WTC11 (cell line): ENCODE results near the gene CA11. TPM values are rescaled to one million over a fixed set of nuclear protein-coding genes. Genes with fewer than 3 reads are reported as not detected.
A peak's percentile ranks its signal among the peaks of the same experiment; 100 is the strongest.

ENCODE experiments used
- ATAC-seq: fragments of 200-7000 bp; cut with Tn5 transposase; 2 replicates; pipeline ENCODE4 v1.10.0; 2021; ENCODE audit warnings: mild to moderate bottlenecking, moderate library complexity
- CTCF ChIA-PET: fragments of 300-600 bp; sonication (Branson Sonifier 250); formaldehyde crosslinking; loops from one replicate; lab custom pipeline; 2021; ENCODE audit warnings: antibody characterized with exemption; lab: Charles Lee
- POLR2A ChIA-PET: fragments of 350-600 bp; sonication (Branson Sonifier 250); formaldehyde crosslinking; loops from one replicate; lab custom pipeline; 2021; ENCODE audit warnings: antibody characterized with exemption; lab: Charles Lee
- DNase-seq: peaks from one replicate; pipeline ENCODE4 v3.0.0; 2021; ENCODE audit warnings: low spot score
- H3K27ac Mint-ChIP-seq: 2 replicates; pipeline ENCODE4 v1.8.0; 2021; ENCODE audit warnings: mixed read lengths
- H3K27me3 Mint-ChIP-seq: 2 replicates; pipeline ENCODE4 v1.8.0; 2021; ENCODE audit warnings: low read depth, mild to moderate bottlenecking, moderate library complexity, mixed read lengths
- H3K36me3 Mint-ChIP-seq: 2 replicates; pipeline ENCODE4 v1.8.0; 2021; ENCODE audit warnings: mixed read lengths
- H3K4me1 Mint-ChIP-seq: 2 replicates; pipeline ENCODE4 v1.8.0; 2022; ENCODE audit warnings: mixed read lengths
- H3K4me3 Mint-ChIP-seq: 2 replicates; pipeline ENCODE4 v1.8.0; 2021; ENCODE audit warnings: mild to moderate bottlenecking, moderate library complexity, mixed read lengths
- H3K9me3 Mint-ChIP-seq: 2 replicates; pipeline ENCODE4 v1.8.0; 2021; ENCODE audit warnings: mixed read lengths
- AFF4 ChIP-seq: sonication (generic); formaldehyde crosslinking; IDR thresholded peaks from 2 replicates; pipeline ENCODE4 v1.8.1; 2023; ENCODE audit warnings: mild to moderate bottlenecking, missing genetic modification reagents, borderline replicate concordance
- CREB1 ChIP-seq: sonication (generic); formaldehyde crosslinking; IDR thresholded peaks from 2 replicates; pipeline ENCODE4 v1.8.0; 2023; ENCODE audit warnings: mild to moderate bottlenecking, missing genetic modification reagents
- E2F1 ChIP-seq: sonication (generic); formaldehyde crosslinking; IDR thresholded peaks from 2 replicates; pipeline ENCODE4 v1.8.0; 2022; ENCODE audit warnings: mild to moderate bottlenecking, missing genetic modification reagents
- ERG ChIP-seq: fragments of 250-450 bp; sonication (Bioruptor Pico); IDR thresholded peaks from 2 replicates; pipeline ENCODE4 v1.8.0; 2021; ENCODE audit warnings: mild to moderate bottlenecking
- GTF2I ChIP-seq: fragments of 250-450 bp; sonication (Bioruptor Pico); conservative IDR thresholded peaks from 2 replicates; pipeline ENCODE4 v1.4.0; 2021; ENCODE audit warnings: mild to moderate bottlenecking
- HMGXB4 ChIP-seq: sonication (generic); formaldehyde crosslinking; IDR thresholded peaks from 2 replicates; pipeline ENCODE4 v1.8.1; 2023; ENCODE audit warnings: mild to moderate bottlenecking, moderate library complexity, missing genetic modification reagents
- IRF1 ChIP-seq: sonication (generic); formaldehyde crosslinking; IDR thresholded peaks from 2 replicates; pipeline ENCODE4 v1.8.0; 2023; ENCODE audit warnings: missing genetic modification reagents
- JUN ChIP-seq: sonication (generic); formaldehyde crosslinking; IDR thresholded peaks from 2 replicates; pipeline ENCODE4 v1.8.0; 2023; ENCODE audit warnings: mild to moderate bottlenecking, missing genetic modification reagents
- MXD4 ChIP-seq: fragments of 250-450 bp; sonication (Bioruptor Pico); IDR thresholded peaks from 2 replicates; pipeline ENCODE4 v1.8.0; 2021; ENCODE audit warnings: mild to moderate bottlenecking, moderate library complexity, borderline replicate concordance
- RORB ChIP-seq: fragments of 250-450 bp; sonication (Bioruptor Pico); IDR thresholded peaks from 2 replicates; pipeline ENCODE4 v1.9.0; 2021; ENCODE audit warnings: mild to moderate bottlenecking
- STAT6 ChIP-seq: sonication (generic); formaldehyde crosslinking; conservative IDR thresholded peaks from 2 replicates; pipeline ENCODE4 v1.8.1; 2023; ENCODE audit warnings: mild to moderate bottlenecking, low read depth, missing genetic modification reagents, moderate library complexity
- ZNF281 ChIP-seq: sonication (generic); formaldehyde crosslinking; IDR thresholded peaks from 2 replicates; pipeline ENCODE4 v1.8.0; 2023; ENCODE audit warnings: mild to moderate bottlenecking, missing genetic modification reagents
- ZNF423 ChIP-seq: fragments of 250-450 bp; sonication (Bioruptor Pico); IDR thresholded peaks from 2 replicates; pipeline ENCODE4 v2.1.2; 2022; ENCODE audit warnings: mild to moderate bottlenecking, moderate library complexity
- ZNF512 ChIP-seq: sonication (generic); formaldehyde crosslinking; IDR thresholded peaks from 2 replicates; pipeline ENCODE4 v1.8.1; 2022; ENCODE audit warnings: missing genetic modification reagents, borderline replicate concordance
- ZSCAN18 ChIP-seq: fragments of 250-450 bp; sonication (Bioruptor Pico); IDR thresholded peaks from 2 replicates; pipeline ENCODE4 v2.1.2; 2022; ENCODE audit warnings: mild to moderate bottlenecking, moderate library complexity
- total RNA-seq: library from RNA; stranded (reverse); gene quantifications from 3 replicates; pipeline ENCODE4 v1.2.3, GENCODE V29; 2021

The CA11 gene
- total RNA-seq, 1 experiment from 2014 or later = 41.4 TPM

- TF ChIP-seq E2F1 = no peak
- TF ChIP-seq ZNF512 = no peak
- 0 out of 2 replicates have a peak, but pooled peaks have one; percentile 56 for TF ChIP-seq ZSCAN18
- no peak for TF ChIP-seq STAT6
- TF ChIP-seq HMGXB4 (CRISPR knock-in tag) = no peak
- TF ChIP-seq MXD4 = no peak
- no peak for TF ChIP-seq RORB (CRISPR knock-in tag)
- TF ChIP-seq AFF4 (CRISPR knock-in tag) = no peak
- 0 out of 2 replicates have a peak, but pooled peaks have one; percentile 45 for TF ChIP-seq ZNF423 (CRISPR knock-in tag)
- no peak; the same call in 1 of the 2 replicates for TF ChIP-seq CREB1
Observed at GRCh38 chr19:48644839-48645619, 958 bp downstream of the CA11 start (continued).

- CTCF ChIA-PET = interaction anchor here (1.2 to 2.4 kb wide), 12 partner anchors 14 to 349 kb away, joined by 3 to 41 read pairs (median 12); partner anchors contain the start of genes FUT2, GYS1, HSD17B14 and IZUMO1
- POLR2A ChIA-PET = interaction anchor here (1.7 to 2.7 kb wide), 4 partner anchors 10 to 80 kb away, joined by 6 to 20 read pairs (median 8); partner anchors contain the start of gene FAM83E
- no peak for ATAC-seq
- Mint-ChIP-seq H3K9me3 (no peaks in the 10 kb centered on the region), H3K36me3 (peaks cover 5% of the 10 kb centered on the region; the same call in 1 of the 2 replicates), H3K4me1 (peaks cover 16% of the 10 kb centered on the region), H3K27ac (no peak overlapping the region), H3K4me3 (peak overlapping the region; percentile 85), H3K27me3 (peaks cover 6% of the 10 kb centered on the region)
- no peak for DNase-seq
- TF ChIP-seq GTF2I (CRISPR knock-in tag) (no peak), IRF1 (no peak), ERG (CRISPR knock-in tag) (no peak), JUN (CRISPR knock-in tag) (no peak), ZNF281 (CRISPR knock-in tag) (no peak)
Observed at GRCh38 chr19:48644355-48644754, 1.6 kb downstream of the CA11 start.
